Erythroblast (primary cell): ENCODE data around the gene CTNNA1.

ENCODE experiments used
- GATA1 ChIP-seq: IDR thresholded peaks from 2 replicates; pipeline ENCODE4 v1.6.1; 2011; ENCODE audit warnings: low read depth, mild to moderate bottlenecking, control low read depth, low read length, moderate library complexity
- POLR2A ChIP-seq: IDR thresholded peaks from 2 replicates; pipeline ENCODE4 v1.6.1; 2011; ENCODE audit warnings: mild to moderate bottlenecking, low read length

GRCh38 chr5:138849439-138849838, 96.2 kb downstream of the CTNNA1 start:
- TF ChIP-seq POLR2A (no peak), GATA1 (no peak)
